GM18519 (cell line): ENCODE results near the gene RABGAP1.

ENCODE experiments used
- ATAC-seq: cut with Tn5 transposase; IDR thresholded peaks from one replicate; pipeline ENCODE4 v1.9.1; 2021; ENCODE audit warnings: mild to moderate bottlenecking, moderate library complexity; ENCODE audit not compliant: unreplicated experiment, low FRiP score

The RABGAP1 gene

DNA sequence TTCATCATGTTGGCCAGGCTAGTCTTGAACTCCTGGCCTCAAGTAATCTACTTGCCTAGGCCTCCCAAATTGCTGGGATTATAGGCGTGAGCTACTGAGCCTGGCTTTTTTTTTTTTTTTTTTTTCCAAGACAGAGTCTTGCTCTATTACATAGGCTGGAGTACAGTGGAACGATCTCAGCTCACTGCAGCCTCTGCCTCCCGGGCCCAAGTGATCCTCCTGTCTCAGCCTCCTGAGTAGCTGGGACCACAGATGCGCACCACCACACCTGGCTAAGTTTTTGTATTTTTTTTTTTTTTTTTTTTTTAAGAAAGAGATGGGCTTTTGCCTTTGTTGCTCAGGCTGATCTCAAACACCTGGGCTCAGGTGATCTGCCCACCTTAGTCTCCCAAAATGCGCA is 66.4 kb downstream of the RABGAP1 start:
- no peak for ATAC-seq

DNA sequence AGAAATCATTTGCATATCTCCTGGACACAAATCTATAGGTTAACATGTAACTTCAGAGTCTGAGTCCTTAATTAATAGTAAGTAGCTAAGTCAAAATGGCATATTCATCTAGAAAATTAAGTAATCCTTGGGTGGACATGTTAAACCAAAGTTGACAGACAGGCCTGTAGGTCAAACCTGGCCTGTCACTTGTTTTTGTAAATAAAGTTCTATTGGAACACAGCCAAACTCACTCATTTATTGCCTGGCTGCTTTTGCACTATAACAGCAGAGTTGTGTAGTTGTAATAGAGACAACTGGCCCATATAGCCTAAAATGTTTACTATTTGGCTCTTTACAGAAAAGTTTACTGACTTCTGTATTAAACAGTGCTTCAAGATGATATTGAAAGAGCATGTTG is 68.1 kb downstream of the RABGAP1 start:
- no peak for ATAC-seq

DNA sequence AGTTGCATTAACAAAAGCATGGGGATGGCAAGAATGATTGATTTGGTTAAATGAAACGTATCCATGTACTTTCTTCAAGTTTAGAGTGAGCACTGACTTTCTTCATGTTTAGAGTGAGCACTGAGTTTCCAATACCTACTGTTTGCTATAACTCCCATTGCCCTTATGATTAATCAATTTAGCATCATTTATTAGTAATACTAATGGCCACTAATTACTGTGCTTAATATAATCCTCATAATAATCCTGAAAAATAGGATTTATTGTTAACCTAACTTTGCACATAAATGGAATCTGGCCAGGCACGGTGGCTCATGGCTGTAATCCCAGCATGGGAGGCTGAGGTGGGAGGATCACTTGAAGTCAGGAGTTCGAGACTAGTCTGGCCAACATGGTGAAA is 70.6 kb downstream of the RABGAP1 start:
- no peak for ATAC-seq

GRCh38 chr9:123011878-123012528 is 71.2 kb downstream of the RABGAP1 start:
- ATAC-seq: no peak

GRCh38 chr9:123016631-123017030 is 75.8 kb downstream of the RABGAP1 start:
- no peak for ATAC-seq

GRCh38 chr9:123020796-123021195 is 80.0 kb downstream of the RABGAP1 start:
- ATAC-seq: no peak

DNA sequence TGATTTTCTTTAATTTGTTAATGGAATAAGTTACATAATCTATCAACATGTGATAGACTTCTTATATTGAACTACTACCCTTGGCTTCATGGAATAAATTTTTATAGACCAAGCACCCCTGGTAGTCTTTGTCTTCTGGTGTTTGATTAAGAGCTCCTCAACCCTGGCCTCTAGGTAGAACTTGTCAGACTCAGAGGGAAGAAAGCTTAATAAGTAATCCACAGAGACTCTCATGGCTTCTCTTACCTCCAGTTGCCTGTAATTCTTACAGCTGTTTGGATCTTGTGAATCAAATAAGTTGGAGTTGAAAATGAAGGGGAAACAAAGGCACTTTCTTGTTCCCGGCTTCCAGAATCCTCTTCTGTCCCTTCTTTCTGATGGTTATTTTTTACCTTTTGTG is 85.6 kb downstream of the RABGAP1 start:
- no peak for ATAC-seq

- no peak for ATAC-seq
Measured at GRCh38 chr9:123027517-123027916, 86.7 kb downstream of the RABGAP1 start.

DNA sequence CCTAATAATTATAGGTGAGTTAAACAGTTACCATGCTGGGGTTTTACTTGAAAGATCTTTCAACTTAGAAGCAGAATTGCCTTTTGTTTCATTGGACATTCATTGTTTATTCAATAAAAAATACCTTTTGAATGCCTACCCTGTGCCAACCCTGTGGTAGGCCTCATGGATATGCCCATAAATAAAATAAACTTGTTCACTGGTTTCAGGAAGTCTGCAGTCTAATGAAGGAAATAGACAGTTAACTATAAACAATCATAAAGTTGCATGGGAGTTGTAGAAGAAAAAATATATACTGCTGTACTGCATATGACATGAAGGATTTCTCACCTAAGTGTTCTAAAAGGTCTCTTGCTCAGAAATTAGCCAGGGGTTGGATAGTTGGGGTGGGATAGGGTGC is 87.3 kb downstream of the RABGAP1 start:
- ATAC-seq: no peak

- no peak for ATAC-seq
Measured at GRCh38 chr9:123028973-123029372, 88.2 kb downstream of the RABGAP1 start.

GRCh38 chr9:123031963-123032362 is 91.1 kb downstream of the RABGAP1 start:
- ATAC-seq: no peak

DNA sequence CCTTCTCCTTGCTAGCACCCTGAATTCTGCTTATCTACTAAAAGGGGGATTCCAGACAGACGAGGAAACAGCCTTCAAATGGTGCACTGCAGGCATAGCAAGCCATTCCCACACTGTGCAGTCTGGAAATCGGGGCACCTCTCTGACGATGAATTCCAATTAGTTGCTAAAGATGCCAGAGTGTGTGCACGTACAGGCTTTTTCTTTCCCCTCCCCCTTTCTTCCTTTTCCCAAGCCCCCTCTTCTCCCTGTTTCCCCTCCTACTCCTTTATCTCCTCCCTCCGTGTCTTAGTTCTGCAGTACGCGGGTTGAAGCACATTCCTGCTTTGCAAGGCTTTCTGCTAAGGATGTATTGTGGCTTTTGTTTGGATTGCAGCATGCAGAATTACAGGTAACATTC is 92.5 kb downstream of the RABGAP1 start, which contains the start of gene GPR21:
Gene GPR21 (plus strand): TSS at position 316 of the 400 bp plus-strand sequence. CDS start 900 bp downstream, outside the sequence.
- no peak for ATAC-seq

DNA sequence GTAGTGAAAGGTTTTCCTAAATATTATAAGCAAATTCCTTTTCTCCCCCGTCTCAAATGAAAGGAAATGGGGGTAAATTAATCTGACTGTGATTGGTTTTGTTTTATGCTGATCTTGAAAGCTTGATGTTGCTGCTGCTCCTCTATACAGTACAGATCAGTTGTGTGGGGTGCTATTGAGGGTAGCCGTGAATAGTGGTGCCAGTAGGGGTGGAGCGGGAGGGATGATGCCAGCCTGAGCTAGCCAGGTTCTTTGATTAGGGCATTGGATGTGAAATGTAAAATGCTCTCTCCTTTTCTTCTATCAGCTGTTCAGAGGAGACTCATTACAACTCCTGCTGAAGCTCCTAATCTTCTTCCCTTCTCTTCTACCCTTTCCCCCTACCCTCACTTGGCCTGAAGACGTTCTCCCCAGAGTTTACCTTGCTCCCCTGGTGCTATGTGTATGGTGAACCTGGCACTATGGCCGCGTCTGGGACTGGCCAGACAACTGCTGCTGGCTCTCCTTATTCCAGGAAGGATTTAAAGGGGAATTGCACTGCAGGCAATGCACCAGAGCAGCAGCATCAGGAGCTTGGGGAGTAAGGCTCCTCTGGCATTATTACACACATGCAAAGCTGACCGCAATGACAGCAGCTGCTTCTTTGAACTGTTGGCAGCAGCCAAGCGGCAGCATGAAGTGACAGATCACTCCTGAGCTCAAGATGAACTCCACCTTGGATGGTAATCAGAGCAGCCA is 93.2 kb downstream of the RABGAP1 start:
- no peak for ATAC-seq

GRCh38 chr9:123034881-123035510 is 94.2 kb downstream of the RABGAP1 start:
- no peak for ATAC-seq

DNA sequence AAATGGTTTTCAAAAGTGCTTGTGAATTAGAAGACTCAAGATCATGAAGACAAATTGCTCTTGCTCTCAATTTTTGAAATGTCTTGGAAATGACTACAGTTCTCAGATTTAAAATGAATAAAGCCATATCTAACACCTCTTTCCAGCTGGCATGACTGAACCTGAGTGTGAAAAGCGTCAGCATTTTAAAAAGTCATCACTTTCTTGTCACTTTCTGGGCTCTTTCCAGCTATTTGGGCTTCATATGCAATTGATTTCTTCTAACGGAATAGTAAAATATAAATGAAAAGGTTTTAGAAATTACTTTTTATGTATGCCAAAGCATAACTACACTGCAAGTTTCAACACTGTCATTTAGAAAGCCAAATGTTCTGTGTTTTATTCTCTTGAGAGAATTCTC is 95.0 kb downstream of the RABGAP1 start:
- ATAC-seq: no peak

- no peak for ATAC-seq
Measured at GRCh38 chr9:123036893-123037545, 96.2 kb downstream of the RABGAP1 start.

GRCh38 chr9:123039617-123040219 is 98.9 kb downstream of the RABGAP1 start:
- no peak for ATAC-seq

DNA sequence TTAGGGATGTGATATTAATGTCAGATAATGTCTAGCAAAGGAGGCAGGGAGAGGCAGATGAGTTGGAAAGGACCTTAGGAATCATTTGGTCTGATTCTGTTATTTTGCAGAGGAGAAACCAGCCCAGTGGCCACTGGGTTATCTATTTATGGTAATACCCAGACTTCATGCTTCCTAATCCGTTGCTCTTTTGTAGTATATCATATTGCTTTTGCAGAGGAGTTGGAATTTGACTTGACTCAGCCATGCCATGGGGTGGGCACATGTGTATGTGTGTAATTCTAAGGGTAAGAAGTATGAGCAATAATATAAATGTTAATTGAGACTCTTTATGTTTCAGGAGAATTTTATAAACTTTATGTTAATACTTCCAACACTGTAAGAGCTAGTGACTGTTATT is 100.0 kb downstream of the RABGAP1 start:
- ATAC-seq: no peak

GRCh38 chr9:123041489-123041888 is 100.7 kb downstream of the RABGAP1 start:
- no peak for ATAC-seq

GRCh38 chr9:123043081-123043939 is 102.5 kb downstream of the RABGAP1 start:
- no peak for ATAC-seq
